Fibroblast of upper back skin (primary cell): ENCODE results near the gene FAM227A.
"Not testable (repeated sequence)": the region's sequence is repeated elsewhere in the genome, so short reads cannot be mapped to it uniquely, and the experiment has no call there.

Experiments used
- DNase-seq: peaks from one replicate; pipeline ENCODE4 v3.0.0-alpha.2; 2013

Gene FAM227A

GRCh38 chr22:38657045-38657909 is 1.1 kb upstream of the FAM227A start:
- DNase-seq, result peak; percentile 5

- peak; percentile 14 for DNase-seq
Measured at GRCh38 chr22:38655519-38656255, 505 bp downstream of the FAM227A start.

- no peak for DNase-seq
Measured at GRCh38 chr22:38653741-38654140, 2.5 kb downstream of the FAM227A start.

GRCh38 chr22:38652859-38653258 is 3.3 kb downstream of the FAM227A start:
- no peak for DNase-seq

- DNase-seq, result no peak
Measured at GRCh38 chr22:38649841-38650522, 6.2 kb downstream of the FAM227A start.

- DNase-seq, result no peak
Measured at GRCh38 chr22:38645430-38645829, 10.8 kb downstream of the FAM227A start.

GRCh38 chr22:38644245-38644644 is 11.9 kb downstream of the FAM227A start:
- DNase-seq, result not testable (repeated sequence)

GRCh38 chr22:38641476-38642040 is 14.6 kb downstream of the FAM227A start:
- DNase-seq, result no peak

- DNase-seq, result no peak
Measured at GRCh38 chr22:38638728-38639127, 17.5 kb downstream of the FAM227A start.

- DNase-seq, result no peak
Measured at GRCh38 chr22:38638216-38638615, 18.0 kb downstream of the FAM227A start.

- no peak for DNase-seq
Measured at GRCh38 chr22:38632528-38632927, 23.7 kb downstream of the FAM227A start.

GRCh38 chr22:38631724-38632123 is 24.5 kb downstream of the FAM227A start:
- DNase-seq, result no peak

GRCh38 chr22:38629108-38629507 is 27.1 kb downstream of the FAM227A start:
- no peak for DNase-seq

GRCh38 chr22:38628444-38628843 is 27.7 kb downstream of the FAM227A start:
- DNase-seq, result no peak

- no peak for DNase-seq
Measured at GRCh38 chr22:38623351-38623750, 32.8 kb downstream of the FAM227A start.

- DNase-seq, result no peak
Measured at GRCh38 chr22:38618682-38619081, 37.5 kb downstream of the FAM227A start.

GRCh38 chr22:38618258-38618657 is 37.9 kb downstream of the FAM227A start:
- no peak for DNase-seq

GRCh38 chr22:38615064-38615405 is 41.2 kb downstream of the FAM227A start:
- not testable (repeated sequence) for DNase-seq

- no peak for DNase-seq
Measured at GRCh38 chr22:38614332-38615063, 41.7 kb downstream of the FAM227A start.

GRCh38 chr22:38613588-38613987 is 42.6 kb downstream of the FAM227A start:
- no peak for DNase-seq

- DNase-seq, result no peak
Measured at GRCh38 chr22:38612217-38613006, 43.8 kb downstream of the FAM227A start.

- DNase-seq, result no peak
Measured at GRCh38 chr22:38611559-38611958, 44.6 kb downstream of the FAM227A start.
